Measurements from ENCODE around the gene RNASE9.
"Not testable (repeated sequence)": the region's sequence is repeated elsewhere in the genome, so short reads cannot be mapped to it uniquely, and the experiment has no call there.

RNASE9 gene

GRCh38 chr14:20560961-20561360 lies at the start of gene RNASE9:
TSS of gene RNASE9 (minus strand) at chr14:20561047.
- in situ Hi-C loops (cut with MboI; ENCODE audit: low pct_unique_long_range_greater_than_20kb, low sequenced_read_pairs), result no loop called here
- DNase-seq, result no peak

- peak; percentile 87 for DNase-seq
- in situ Hi-C loops (cut with MboI; ENCODE audit: low pct_unique_long_range_greater_than_20kb, low sequenced_read_pairs), result loop anchor here (25.0 kb wide), 1 partner anchor 273 kb away; the partner anchor contains the start of genes CCNB1IP1 and PARP2
These were observed 49.3 kb upstream of the RNASE9 start for GRCh38 chr14:20610002-20610765.

- in situ Hi-C loops (cut with MboI; ENCODE audit: low pct_unique_long_range_greater_than_20kb, low sequenced_read_pairs), result loop anchor here (25.0 kb wide), 1 partner anchor 272 kb away; the partner anchor contains the start of genes CCNB1IP1 and PARP2
- peak; percentile 96 for DNase-seq
These were observed 48.6 kb upstream of the RNASE9 start for GRCh38 chr14:20609215-20610001.

- peak; percentile 64 for DNase-seq
- in situ Hi-C loops (cut with MboI; ENCODE audit: low pct_unique_long_range_greater_than_20kb, low sequenced_read_pairs), result loop anchor here (25.0 kb wide), 1 partner anchor 271 kb away; the partner anchor contains the start of genes CCNB1IP1 and PARP2
These were observed 47.7 kb upstream of the RNASE9 start for GRCh38 chr14:20608383-20609110.

GRCh38 chr14:20607617-20608016 lies 46.8 kb upstream of the RNASE9 start:
- DNase-seq, result no peak
- in situ Hi-C loops (cut with MboI; ENCODE audit: low pct_unique_long_range_greater_than_20kb, low sequenced_read_pairs), result loop anchor here (25.0 kb wide), 1 partner anchor 270 kb away; the partner anchor contains the start of genes CCNB1IP1 and PARP2

GRCh38 chr14:20606902-20607242 lies 46.0 kb upstream of the RNASE9 start:
- DNase-seq, result no peak
- in situ Hi-C loops (cut with MboI; ENCODE audit: low pct_unique_long_range_greater_than_20kb, low sequenced_read_pairs), result loop anchor here (25.0 kb wide), 1 partner anchor 270 kb away; the partner anchor contains the start of genes CCNB1IP1 and PARP2

GRCh38 chr14:20606190-20606901 lies 45.5 kb upstream of the RNASE9 start:
- in situ Hi-C loops (cut with MboI; ENCODE audit: low pct_unique_long_range_greater_than_20kb, low sequenced_read_pairs), result loop anchor here (25.0 kb wide), 1 partner anchor 269 kb away; the partner anchor contains the start of genes CCNB1IP1 and PARP2
- DNase-seq, result peak; percentile 63

- no peak for DNase-seq
- in situ Hi-C loops (cut with MboI; ENCODE audit: low pct_unique_long_range_greater_than_20kb, low sequenced_read_pairs), result loop anchor here (25.0 kb wide), 1 partner anchor 267 kb away; the partner anchor contains the start of genes CCNB1IP1 and PARP2
These were observed 43.2 kb upstream of the RNASE9 start for GRCh38 chr14:20603813-20604690.

GRCh38 chr14:20602583-20602982 lies 41.7 kb upstream of the RNASE9 start:
- DNase-seq, result no peak
- in situ Hi-C loops (cut with MboI; ENCODE audit: low pct_unique_long_range_greater_than_20kb, low sequenced_read_pairs), result loop anchor here (25.0 kb wide), 1 partner anchor 265 kb away; the partner anchor contains the start of genes CCNB1IP1 and PARP2

- in situ Hi-C loops (cut with MboI; ENCODE audit: low pct_unique_long_range_greater_than_20kb, low sequenced_read_pairs), result loop anchor here (25.0 kb wide), 1 partner anchor 264 kb away; the partner anchor contains the start of genes CCNB1IP1 and PARP2
- no peak for DNase-seq
These were observed 40.7 kb upstream of the RNASE9 start for GRCh38 chr14:20601522-20601921.

GRCh38 chr14:20597108-20597507 lies 36.3 kb upstream of the RNASE9 start:
- in situ Hi-C loops (cut with MboI; ENCODE audit: low pct_unique_long_range_greater_than_20kb, low sequenced_read_pairs), result loop anchor here (25.0 kb wide), 1 partner anchor 110 kb away; no protein-coding TSS in a partner anchor
- DNase-seq, result no peak

GRCh38 chr14:20595726-20596125 lies 34.9 kb upstream of the RNASE9 start:
- not testable (repeated sequence) for DNase-seq
- in situ Hi-C loops (cut with MboI; ENCODE audit: low pct_unique_long_range_greater_than_20kb, low sequenced_read_pairs), result loop anchor here (25.0 kb wide), 1 partner anchor 108 kb away; no protein-coding TSS in a partner anchor

GRCh38 chr14:20592574-20592973 lies 31.7 kb upstream of the RNASE9 start:
- in situ Hi-C loops (cut with MboI; ENCODE audit: low pct_unique_long_range_greater_than_20kb, low sequenced_read_pairs), result loop anchor here (25.0 kb wide), 1 partner anchor 105 kb away; no protein-coding TSS in a partner anchor
- no peak for DNase-seq

- in situ Hi-C loops (cut with MboI; ENCODE audit: low pct_unique_long_range_greater_than_20kb, low sequenced_read_pairs), result loop anchor here (25.0 kb wide), 1 partner anchor 104 kb away; no protein-coding TSS in a partner anchor
These were observed 30.4 kb upstream of the RNASE9 start, which contains the start of gene RNASE12 for GRCh38 chr14:20591235-20591634. TSS of gene RNASE12 (minus strand) at chr14:20591376. CDS start at chr14:20590723, 653 bp downstream.

GRCh38 chr14:20587489-20588154 lies 26.8 kb upstream of the RNASE9 start, which contains the start of gene RNASE11:
TSS of gene RNASE11 (minus strand) at chr14:20588001.
- in situ Hi-C loops (cut with MboI; ENCODE audit: low pct_unique_long_range_greater_than_20kb, low sequenced_read_pairs), result loop anchor here (25.0 kb wide), 1 partner anchor 100 kb away; no protein-coding TSS in a partner anchor
- DNase-seq, result no peak

More at GRCh38 chr14:20591235-20591634, 30.4 kb upstream of the RNASE9 start, which contains the start of gene RNASE12:
- DNase-seq, result no peak

GRCh38 chr14:20583908-20584307 lies 23.1 kb upstream of the RNASE9 start:
- DNase-seq, result no peak
- in situ Hi-C loops (cut with MboI; ENCODE audit: low pct_unique_long_range_greater_than_20kb, low sequenced_read_pairs), result loop anchor here (25.0 kb wide), 1 partner anchor 97 kb away; no protein-coding TSS in a partner anchor
